Astrocyte (in vitro differentiated cells and primary cell): ENCODE results near the gene NEMP1. TPM values are rescaled to one million over a fixed set of nuclear protein-coding genes. Genes with fewer than 3 reads are reported as not detected.
A peak's percentile ranks its signal among the peaks of the same experiment; 100 is the strongest.

ENCODE experiments used
- DNase-seq: peaks from one replicate; pipeline ENCODE4 v3.0.0-alpha.2; 2010; ENCODE audit warnings: low read depth
- FAIRE-seq: peaks from 2 replicates; lab custom pipeline; 2011; peaks lifted over from hg19 to GRCh38; lab: Jason Lieb, UNC
- H2AFZ ChIP-seq: 2 replicates; pipeline ENCODE4 v1.6.0; 2012; ENCODE audit warnings: low read depth, low read length, inconsistent platforms
- H3K27ac ChIP-seq: 2 replicates; pipeline ENCODE4 v1.5.1; 2011; ENCODE audit warnings: low read depth, low read length, inconsistent platforms
- H3K27me3 ChIP-seq: 2 replicates; pipeline ENCODE4 v1.6.0; 2011; ENCODE audit warnings: low read length, inconsistent platforms; ENCODE audit not compliant: insufficient read depth
- H3K36me3 ChIP-seq: 2 replicates; pipeline ENCODE4 v1.5.1; 2011; ENCODE audit warnings: low read length, inconsistent platforms; ENCODE audit not compliant: insufficient read depth
- H3K4me1 ChIP-seq: 2 replicates; pipeline ENCODE4 v1.5.1; 2011; ENCODE audit warnings: low read length, inconsistent platforms; ENCODE audit not compliant: insufficient read depth
- H3K4me2 ChIP-seq: 2 replicates; pipeline ENCODE4 v1.6.0; 2012; ENCODE audit warnings: low read length, inconsistent platforms
- H3K4me3 ChIP-seq: 2 replicates; pipeline ENCODE4 v1.5.1; 2011; ENCODE audit warnings: low read depth, mild to moderate bottlenecking, low read length, inconsistent platforms; ENCODE audit not compliant: insufficient read depth
- H3K79me2 ChIP-seq: 2 replicates; pipeline ENCODE4 v1.6.0; 2012; ENCODE audit warnings: mild to moderate bottlenecking, low read length, inconsistent platforms; ENCODE audit not compliant: insufficient read depth
- H3K9ac ChIP-seq: 2 replicates; pipeline ENCODE4 v1.6.0; 2012; ENCODE audit warnings: mild to moderate bottlenecking, low read length, inconsistent platforms
- H3K9me3 ChIP-seq: 2 replicates; pipeline ENCODE4 v1.5.1; 2012; ENCODE audit warnings: low read depth, mild to moderate bottlenecking, low read length, inconsistent platforms; ENCODE audit not compliant: insufficient read depth
- H4K20me1 ChIP-seq: 2 replicates; pipeline ENCODE4 v1.6.0; 2012; ENCODE audit warnings: low read length, inconsistent platforms; ENCODE audit not compliant: insufficient read depth
- H3K27ac Mint-ChIP-seq: one replicate; pipeline ENCODE4 v1.8.0; 2021; ENCODE audit warnings: mild to moderate bottlenecking, mixed read lengths; ENCODE audit not compliant: unreplicated experiment
- H3K27me3 Mint-ChIP-seq: one replicate; pipeline ENCODE4 v1.8.0; 2021; ENCODE audit warnings: low read depth, mixed read lengths; ENCODE audit not compliant: unreplicated experiment
- H3K36me3 Mint-ChIP-seq: one replicate; pipeline ENCODE4 v1.8.0; 2021; ENCODE audit warnings: low read depth, mixed read lengths; ENCODE audit not compliant: unreplicated experiment
- H3K4me1 Mint-ChIP-seq: one replicate; pipeline ENCODE4 v1.8.0; 2021; ENCODE audit warnings: low read depth, mixed read lengths; ENCODE audit not compliant: unreplicated experiment
- H3K4me3 Mint-ChIP-seq: one replicate; pipeline ENCODE4 v1.8.0; 2021; ENCODE audit warnings: mild to moderate bottlenecking, moderate library complexity, mixed read lengths; ENCODE audit not compliant: unreplicated experiment
- H3K9me3 Mint-ChIP-seq: one replicate; pipeline ENCODE4 v1.8.0; 2021; ENCODE audit warnings: mild to moderate bottlenecking, mixed read lengths; ENCODE audit not compliant: unreplicated experiment
- CTCF ChIP-seq: IDR thresholded peaks from 2 replicates; pipeline ENCODE4 v1.5.1; 2011; ENCODE audit warnings: low read depth, mild to moderate bottlenecking, inconsistent platforms, low read length, moderate library complexity; ENCODE audit not compliant: insufficient read depth
- EZH2 ChIP-seq: IDR thresholded peaks from 2 replicates; pipeline ENCODE4 v1.6.1; 2012; ENCODE audit warnings: mild to moderate bottlenecking, low read length, inconsistent platforms; ENCODE audit not compliant: insufficient read depth
- total RNA-seq: library from RNA; stranded (reverse); gene quantifications from 2 replicates; pipeline ENCODE4 v1.2.1, GENCODE V29; 2021

The NEMP1 gene
- total RNA-seq, 1 donor from 2014 or later: 10.6 TPM

GRCh38 chr12:57116580-57117281 is 38.1 kb upstream of the NEMP1 start:
- H3K36me3 Mint-ChIP-seq: peaks cover 6% of the 10 kb centered on the region

GRCh38 chr12:57112492-57113294 is 34.1 kb upstream of the NEMP1 start:
- Histone ChIP-seq H3K4me2 (peak overlapping the region; percentile 90), H2AFZ (peak overlapping the region; percentile 61), H3K4me3 (peak overlapping the region; percentile 63), H3K9ac (peak overlapping the region; percentile 76), H4K20me1 (peaks cover 3% of the 10 kb centered on the region), H3K4me1 (peaks cover 29% of the 10 kb centered on the region), H3K79me2 (no peaks in the 10 kb centered on the region), H3K9me3 (no peaks in the 10 kb centered on the region), H3K27me3 (no peaks in the 10 kb centered on the region), H3K27ac (peak overlapping the region; percentile 45), H3K36me3 (no peaks in the 10 kb centered on the region)
- H3K27me3 Mint-ChIP-seq: peaks cover 9% of the 10 kb centered on the region
- no peak for FAIRE-seq
- no peaks in the 10 kb centered on the region for H3K36me3 Mint-ChIP-seq
- H3K27ac Mint-ChIP-seq: peak overlapping the region; percentile 96
- no peak for DNase-seq
- no peak overlapping the region for H3K4me3 Mint-ChIP-seq
- peaks cover 5% of the 10 kb centered on the region for H3K4me1 Mint-ChIP-seq
- TF ChIP-seq EZH2 (no peak), CTCF (peak; percentile 60)
- H3K9me3 Mint-ChIP-seq: peaks cover 1% of the 10 kb centered on the region

More at GRCh38 chr12:57116580-57117281, 38.1 kb upstream of the NEMP1 start:
- H3K27ac Mint-ChIP-seq: no peak overlapping the region
- no peak for FAIRE-seq
- H3K4me1 Mint-ChIP-seq: peaks cover 15% of the 10 kb centered on the region
- H3K4me3 Mint-ChIP-seq: peak overlapping the region; percentile 31
- Histone ChIP-seq H3K27ac (no peak overlapping the region), H3K9ac (no peak overlapping the region), H3K4me3 (no peak overlapping the region), H3K27me3 (no peaks in the 10 kb centered on the region), H3K9me3 (no peaks in the 10 kb centered on the region), H3K4me2 (no peak overlapping the region), H3K36me3 (no peaks in the 10 kb centered on the region), H3K79me2 (no peaks in the 10 kb centered on the region), H2AFZ (no peak overlapping the region), H4K20me1 (no peaks in the 10 kb centered on the region), H3K4me1 (peaks cover 15% of the 10 kb centered on the region)
- peaks cover 9% of the 10 kb centered on the region for H3K27me3 Mint-ChIP-seq
- no peak for DNase-seq
- TF ChIP-seq EZH2 (no peak), CTCF (no peak)
- peaks cover 1% of the 10 kb centered on the region for H3K9me3 Mint-ChIP-seq
